Measurements from ENCODE around the gene P2RY11.

The P2RY11 gene

GRCh38 chr19:10138879-10139795, 27.6 kb downstream of the P2RY11 start:
- DNase-seq: no peak

GRCh38 chr19:10139952-10140351, 28.5 kb downstream of the P2RY11 start:
- DNase-seq: no peak

- DNase-seq: no peak
Measured at GRCh38 chr19:10141479-10141878, 30.0 kb downstream of the P2RY11 start.

GRCh38 chr19:10141973-10142372, 30.5 kb downstream of the P2RY11 start:
- DNase-seq: no peak

GRCh38 chr19:10142701-10143375, 31.3 kb downstream of the P2RY11 start:
- DNase-seq: no peak

- DNase-seq: no peak
Measured at GRCh38 chr19:10143681-10144080, 32.2 kb downstream of the P2RY11 start.

- DNase-seq: no peak
Measured at GRCh38 chr19:10144361-10144760, 32.9 kb downstream of the P2RY11 start.

GRCh38 chr19:10145031-10145430, 33.5 kb downstream of the P2RY11 start:
- no peak for DNase-seq

- no peak for DNase-seq
Measured at GRCh38 chr19:10146142-10146541, 34.6 kb downstream of the P2RY11 start.

GRCh38 chr19:10149427-10149826, 37.9 kb downstream of the P2RY11 start:
- DNase-seq: no peak

GRCh38 chr19:10151521-10151920, 40.0 kb downstream of the P2RY11 start:
- DNase-seq: no peak

- DNase-seq: no peak
Measured at GRCh38 chr19:10152100-10152499, 40.6 kb downstream of the P2RY11 start.

- DNase-seq: no peak
Measured at GRCh38 chr19:10155839-10156238, 44.3 kb downstream of the P2RY11 start.

GRCh38 chr19:10158071-10158470, 46.6 kb downstream of the P2RY11 start:
- DNase-seq: no peak

GRCh38 chr19:10158485-10158884, 47.0 kb downstream of the P2RY11 start:
- no peak for DNase-seq

GRCh38 chr19:10159610-10160009, 48.1 kb downstream of the P2RY11 start:
- DNase-seq: no peak

GRCh38 chr19:10163536-10163935, 52.0 kb downstream of the P2RY11 start:
- no peak for DNase-seq
